ENCODE measurements around the gene OR3A2.
"Not testable (repeated sequence)": the region's sequence is repeated elsewhere in the genome, so short reads cannot be mapped to it uniquely, and the experiment has no call there.

OR3A2 gene

DNA sequence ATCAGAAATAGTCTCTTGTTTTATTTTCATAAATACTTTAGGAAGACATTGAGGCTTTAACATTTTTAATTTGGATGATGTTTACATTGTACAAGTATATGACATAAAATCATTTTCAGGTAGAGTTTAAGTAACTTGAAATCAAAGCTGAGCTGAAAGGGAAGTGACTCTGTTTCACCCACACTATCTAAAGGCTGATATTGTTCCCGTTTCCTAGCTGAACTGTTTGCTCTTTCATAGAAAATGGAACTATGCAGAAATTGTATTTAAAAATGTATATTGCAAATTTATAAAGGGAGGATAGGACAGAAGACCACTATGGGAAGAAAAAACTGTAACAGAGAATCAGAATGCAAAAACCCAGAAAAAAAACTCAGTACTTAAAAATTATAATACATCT, 141.3 kb downstream of the OR3A2 start:
- not testable (repeated sequence) for H3K27ac ChIP-seq (ENCODE audit: low read depth in 2 of 2, low read length in 2 of 2); H3K9ac ChIP-seq (ENCODE audit: low read depth in 1 of 2, low read length in 2 of 2); H3K4me1 ChIP-seq (ENCODE audit: control insufficient read depth in 2 of 2, insufficient read depth in 2 of 2, low read length in 2 of 2); H3K36me3 ChIP-seq (ENCODE audit: control insufficient read depth in 2 of 2, insufficient read depth in 2 of 2, low read length in 2 of 2); H3K27me3 ChIP-seq (ENCODE audit: control insufficient read depth in 2 of 2, insufficient read depth in 2 of 2, low read length in 2 of 2); H3K9me3 ChIP-seq (ENCODE audit: control insufficient read depth in 2 of 2, low read length in 2 of 2); H3K4me3 ChIP-seq (ENCODE audit: low read length in 2 of 2)

GRCh38 chr17:3241044-3241443, 145.1 kb downstream of the OR3A2 start:
- H3K27me3 ChIP-seq (ENCODE audit: control insufficient read depth in 2 of 2, insufficient read depth in 2 of 2, low read length in 2 of 2); H3K36me3 ChIP-seq (ENCODE audit: control insufficient read depth in 2 of 2, insufficient read depth in 2 of 2, low read length in 2 of 2); H3K4me3 ChIP-seq (ENCODE audit: low read length in 2 of 2); H3K27ac ChIP-seq (ENCODE audit: low read depth in 2 of 2, low read length in 2 of 2); H3K9me3 ChIP-seq (ENCODE audit: control insufficient read depth in 2 of 2, low read length in 2 of 2); H3K4me1 ChIP-seq (ENCODE audit: control insufficient read depth in 2 of 2, insufficient read depth in 2 of 2, low read length in 2 of 2); H3K9ac ChIP-seq (ENCODE audit: low read depth in 1 of 2, low read length in 2 of 2): not testable (repeated sequence)

DNA sequence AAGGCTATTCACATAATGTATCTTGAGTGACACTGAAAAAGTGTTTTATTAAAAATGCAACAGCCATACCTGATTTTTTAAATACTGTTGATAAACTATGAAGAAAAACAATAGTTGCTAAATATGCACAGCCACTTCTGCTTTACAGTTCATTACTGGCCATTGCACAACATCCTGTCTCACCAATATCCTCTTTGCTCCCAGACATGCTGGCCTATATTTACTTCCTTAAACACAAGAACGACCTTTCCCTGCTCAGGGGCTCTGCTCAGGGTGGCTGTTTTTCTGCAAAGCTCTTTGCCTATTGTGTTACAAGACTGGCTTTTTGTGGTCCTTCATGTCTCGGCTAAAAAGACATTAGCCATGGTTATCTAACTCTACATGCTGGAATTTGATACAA, 147.4 kb downstream of the OR3A2 start:
- H3K27me3 ChIP-seq (ENCODE audit: control insufficient read depth in 2 of 2, insufficient read depth in 2 of 2, low read length in 2 of 2); H3K4me1 ChIP-seq (ENCODE audit: control insufficient read depth in 2 of 2, insufficient read depth in 2 of 2, low read length in 2 of 2); H3K9ac ChIP-seq (ENCODE audit: low read depth in 1 of 2, low read length in 2 of 2); H3K36me3 ChIP-seq (ENCODE audit: control insufficient read depth in 2 of 2, insufficient read depth in 2 of 2, low read length in 2 of 2); H3K4me3 ChIP-seq (ENCODE audit: low read length in 2 of 2); H3K27ac ChIP-seq (ENCODE audit: low read depth in 2 of 2, low read length in 2 of 2); H3K9me3 ChIP-seq (ENCODE audit: control insufficient read depth in 2 of 2, low read length in 2 of 2): not testable (repeated sequence)

- not testable (repeated sequence) for H3K4me1 ChIP-seq (ENCODE audit: control insufficient read depth in 2 of 2, insufficient read depth in 2 of 2, low read length in 2 of 2); H3K27me3 ChIP-seq (ENCODE audit: control insufficient read depth in 2 of 2, insufficient read depth in 2 of 2, low read length in 2 of 2); H3K9me3 ChIP-seq (ENCODE audit: control insufficient read depth in 2 of 2, low read length in 2 of 2); H3K9ac ChIP-seq (ENCODE audit: low read depth in 1 of 2, low read length in 2 of 2); H3K4me3 ChIP-seq (ENCODE audit: low read length in 2 of 2); H3K36me3 ChIP-seq (ENCODE audit: control insufficient read depth in 2 of 2, insufficient read depth in 2 of 2, low read length in 2 of 2); H3K27ac ChIP-seq (ENCODE audit: low read depth in 2 of 2, low read length in 2 of 2)
These were observed 153.8 kb downstream of the OR3A2 start for GRCh38 chr17:3232300-3232699.

All from mucosa of rectum (tissue), 2 donors.